ENCODE results near the gene AFF3.

Gene AFF3

DNA sequence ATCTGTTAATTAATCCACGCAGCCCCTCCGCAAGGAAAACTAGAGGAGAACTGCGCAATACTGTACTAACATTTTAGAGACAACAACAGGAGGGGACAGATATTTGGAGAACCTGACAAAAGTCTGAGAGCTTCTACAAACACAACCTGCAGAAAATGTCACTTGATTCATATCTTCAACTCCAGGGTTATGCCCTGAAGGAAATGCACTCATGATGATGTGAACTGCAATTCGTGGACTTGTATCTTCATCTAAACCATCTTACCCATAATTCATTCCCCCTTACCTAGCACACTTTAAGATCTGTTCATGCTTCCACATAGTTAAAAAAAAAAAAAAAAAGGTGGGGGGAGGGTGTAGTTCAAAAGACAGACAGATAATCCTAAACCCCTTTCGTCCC is 75.5 kb downstream of the AFF3 start:
- TF ChIP-seq TOX (CRISPR knock-in tag; IDR thresholded peaks at IDR 0.05; ENCODE audit: borderline replicate concordance) (no peak), ZNF8 (CRISPR knock-in tag; IDR thresholded peaks at IDR 0.05) (no peak), ESRRG (CRISPR knock-in tag; IDR thresholded peaks at IDR 0.05) (no peak)
- ATAC-seq, result no peak

GRCh38 chr2:100066246-100066645 is 76.1 kb downstream of the AFF3 start:
- TF ChIP-seq SNAI2 (CRISPR knock-in tag; IDR thresholded peaks at IDR 0.05) (no peak), RARB (CRISPR knock-in tag; IDR thresholded peaks at IDR 0.05) (no peak), ZC3H10 (CRISPR knock-in tag; IDR thresholded peaks at IDR 0.05) (no peak), ZNF70 (CRISPR knock-in tag; IDR thresholded peaks at IDR 0.05) (no peak), BACH2 (CRISPR knock-in tag; IDR thresholded peaks at IDR 0.05; ENCODE audit: borderline replicate concordance) (no peak), PPARA (CRISPR knock-in tag; IDR thresholded peaks at IDR 0.05; ENCODE audit: borderline replicate concordance) (no peak), ESRRG (CRISPR knock-in tag; IDR thresholded peaks at IDR 0.05) (no peak), GLIS3 (CRISPR knock-in tag; IDR thresholded peaks at IDR 0.05) (no peak)
- TF ChIP-seq, protein P1, sequence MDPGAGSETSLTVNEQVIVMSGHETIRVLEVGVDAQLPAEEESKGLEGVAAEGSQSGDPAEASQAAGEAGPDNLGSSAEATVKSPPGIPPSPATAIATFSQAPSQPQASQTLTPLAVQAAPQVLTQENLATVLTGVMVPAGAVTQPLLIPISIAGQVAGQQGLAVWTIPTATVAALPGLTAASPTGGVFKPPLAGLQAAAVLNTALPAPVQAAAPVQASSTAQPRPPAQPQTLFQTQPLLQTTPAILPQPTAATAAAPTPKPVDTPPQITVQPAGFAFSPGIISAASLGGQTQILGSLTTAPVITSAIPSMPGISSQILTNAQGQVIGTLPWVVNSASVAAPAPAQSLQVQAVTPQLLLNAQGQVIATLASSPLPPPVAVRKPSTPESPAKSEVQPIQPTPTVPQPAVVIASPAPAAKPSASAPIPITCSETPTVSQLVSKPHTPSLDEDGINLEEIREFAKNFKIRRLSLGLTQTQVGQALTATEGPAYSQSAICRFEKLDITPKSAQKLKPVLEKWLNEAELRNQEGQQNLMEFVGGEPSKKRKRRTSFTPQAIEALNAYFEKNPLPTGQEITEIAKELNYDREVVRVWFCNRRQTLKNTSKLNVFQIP (CRISPR knock-in tag; IDR thresholded peaks at IDR 0.05; ENCODE audit: borderline replicate concordance, low read depth), result no peak
- no peak for ATAC-seq

DNA sequence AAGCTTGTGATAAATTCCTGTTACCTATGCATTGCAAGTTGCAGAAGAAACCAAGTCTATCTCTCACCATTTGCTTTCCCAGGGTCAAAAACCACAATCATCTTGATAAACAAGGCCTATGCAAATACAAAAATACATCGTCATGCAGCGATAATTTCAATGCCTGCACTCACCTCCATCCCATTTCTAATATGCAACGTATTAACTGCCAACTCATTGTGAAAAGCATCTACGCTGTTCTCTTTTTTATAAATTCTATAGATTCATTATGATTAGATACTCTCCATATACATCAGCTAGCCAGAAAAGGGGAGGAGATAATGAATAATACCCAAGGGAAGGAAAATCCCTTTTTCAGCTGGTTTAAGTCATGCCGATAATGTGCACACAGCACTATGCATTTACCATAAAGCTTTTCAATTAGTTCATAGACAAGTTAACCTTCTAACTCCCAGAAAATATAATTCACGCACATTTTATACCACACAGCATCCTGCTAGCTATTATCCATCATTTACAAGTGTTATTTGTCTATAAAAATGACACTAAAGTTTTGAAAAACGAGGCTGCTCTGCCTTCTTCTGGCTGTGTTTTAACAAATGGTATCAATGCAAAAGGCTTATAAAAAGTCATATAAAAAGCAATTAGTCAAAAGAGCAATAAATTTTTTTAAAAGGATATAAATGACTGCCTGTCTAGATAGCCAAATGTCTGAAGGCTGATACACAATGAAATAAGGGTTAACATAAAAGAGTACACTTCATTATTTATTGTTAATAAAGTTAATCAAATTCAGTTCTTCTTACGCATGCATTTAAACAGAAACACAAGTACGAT is 77.6 kb downstream of the AFF3 start:
- no peak for ATAC-seq
- peak; percentile 87 for TF ChIP-seq TCF4 (CRISPR knock-in tag; IDR thresholded peaks at IDR 0.05; ENCODE audit: borderline replicate concordance)
- peak; percentile 52; the same call in 1 of the 2 replicates for TF ChIP-seq ISL1 (CRISPR knock-in tag; IDR thresholded peaks at IDR 0.05)
- TF ChIP-seq BACH2 (CRISPR knock-in tag; IDR thresholded peaks at IDR 0.05; ENCODE audit: borderline replicate concordance), result no peak

DNA sequence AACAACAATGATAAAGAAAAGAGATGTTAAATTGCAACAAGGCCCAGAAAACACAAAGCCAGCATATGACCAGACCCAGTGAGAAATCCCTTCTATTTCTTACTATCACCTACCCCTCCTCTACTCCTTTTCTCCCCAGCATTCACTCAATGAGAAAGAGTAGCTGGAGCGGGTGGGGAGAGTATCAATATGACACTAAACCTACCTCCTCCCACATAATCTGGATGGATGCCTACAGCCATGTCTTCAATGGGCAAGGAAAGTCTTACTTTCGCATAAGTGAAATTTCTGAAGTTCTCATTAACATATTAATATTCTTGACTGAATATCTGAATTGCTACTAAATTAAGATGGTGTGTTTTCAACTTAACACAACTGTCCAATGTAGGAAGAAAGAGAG is 78.2 kb downstream of the AFF3 start:
- no peak for ATAC-seq
- no peak for TF ChIP-seq TOX (CRISPR knock-in tag; IDR thresholded peaks at IDR 0.05; ENCODE audit: borderline replicate concordance)
- TF ChIP-seq ZNF565 (CRISPR knock-in tag; conservative IDR thresholded peaks at IDR 0.05; ENCODE audit: low read depth), result no peak
- no peak for TF ChIP-seq ZFP30 (CRISPR knock-in tag; IDR thresholded peaks at IDR 0.05)
- no peak for TF ChIP-seq CSRNP3 (CRISPR knock-in tag; IDR thresholded peaks at IDR 0.05)
- TF ChIP-seq PPARA (CRISPR knock-in tag; IDR thresholded peaks at IDR 0.05; ENCODE audit: borderline replicate concordance), result no peak
- no peak for TF ChIP-seq RARB (CRISPR knock-in tag; IDR thresholded peaks at IDR 0.05)
- no peak for TF ChIP-seq SNAI2 (CRISPR knock-in tag; IDR thresholded peaks at IDR 0.05)
- TF ChIP-seq ZNF8 (CRISPR knock-in tag; IDR thresholded peaks at IDR 0.05), result no peak
- no peak for TF ChIP-seq ZC3H10 (CRISPR knock-in tag; IDR thresholded peaks at IDR 0.05)
- no peak for TF ChIP-seq ZNF70 (CRISPR knock-in tag; IDR thresholded peaks at IDR 0.05)
- TF ChIP-seq ESRRG (CRISPR knock-in tag; IDR thresholded peaks at IDR 0.05), result no peak
- no peak for TF ChIP-seq TCF4 (CRISPR knock-in tag; IDR thresholded peaks at IDR 0.05; ENCODE audit: borderline replicate concordance)
- TF ChIP-seq CSDC2 (CRISPR knock-in tag; IDR thresholded peaks at IDR 0.05), result no peak
- TF ChIP-seq ZFP3 (CRISPR knock-in tag; IDR thresholded peaks at IDR 0.05), result no peak
- TF ChIP-seq BACH2 (CRISPR knock-in tag; IDR thresholded peaks at IDR 0.05; ENCODE audit: borderline replicate concordance), result no peak

DNA sequence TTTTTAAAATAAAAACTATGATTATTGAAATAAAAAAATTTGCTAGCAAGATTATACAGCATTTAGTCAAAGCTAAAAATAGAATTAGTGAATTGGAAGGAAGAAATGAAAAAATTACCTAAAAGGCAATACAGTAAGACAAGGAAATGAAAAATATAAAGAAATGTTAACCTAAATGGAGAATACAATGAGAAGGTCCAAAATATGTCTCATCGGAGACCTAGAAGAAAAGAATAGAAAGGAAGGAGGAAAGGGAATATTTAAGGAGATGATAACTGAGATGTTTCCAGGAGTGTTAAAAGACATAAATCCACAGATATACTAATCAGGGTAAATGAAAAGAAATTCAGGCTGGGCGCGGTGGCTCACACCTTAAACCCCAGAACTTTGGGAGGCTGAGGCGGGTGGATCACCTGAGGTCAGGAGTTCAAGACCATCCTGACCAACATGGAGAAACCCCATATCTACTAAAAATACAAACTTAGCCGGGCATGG is 78.9 kb downstream of the AFF3 start:
- no peak for ATAC-seq
- TF ChIP-seq CSDC2 (CRISPR knock-in tag; IDR thresholded peaks at IDR 0.05), result no peak
- no peak for TF ChIP-seq ZC3H10 (CRISPR knock-in tag; IDR thresholded peaks at IDR 0.05)
- no peak for TF ChIP-seq ZNF70 (CRISPR knock-in tag; IDR thresholded peaks at IDR 0.05)
- TF ChIP-seq ZNF565 (CRISPR knock-in tag; conservative IDR thresholded peaks at IDR 0.05; ENCODE audit: low read depth), result no peak
- no peak for TF ChIP-seq ESRRG (CRISPR knock-in tag; IDR thresholded peaks at IDR 0.05)
- no peak for TF ChIP-seq ZFP3 (CRISPR knock-in tag; IDR thresholded peaks at IDR 0.05)
- TF ChIP-seq, protein P2, sequence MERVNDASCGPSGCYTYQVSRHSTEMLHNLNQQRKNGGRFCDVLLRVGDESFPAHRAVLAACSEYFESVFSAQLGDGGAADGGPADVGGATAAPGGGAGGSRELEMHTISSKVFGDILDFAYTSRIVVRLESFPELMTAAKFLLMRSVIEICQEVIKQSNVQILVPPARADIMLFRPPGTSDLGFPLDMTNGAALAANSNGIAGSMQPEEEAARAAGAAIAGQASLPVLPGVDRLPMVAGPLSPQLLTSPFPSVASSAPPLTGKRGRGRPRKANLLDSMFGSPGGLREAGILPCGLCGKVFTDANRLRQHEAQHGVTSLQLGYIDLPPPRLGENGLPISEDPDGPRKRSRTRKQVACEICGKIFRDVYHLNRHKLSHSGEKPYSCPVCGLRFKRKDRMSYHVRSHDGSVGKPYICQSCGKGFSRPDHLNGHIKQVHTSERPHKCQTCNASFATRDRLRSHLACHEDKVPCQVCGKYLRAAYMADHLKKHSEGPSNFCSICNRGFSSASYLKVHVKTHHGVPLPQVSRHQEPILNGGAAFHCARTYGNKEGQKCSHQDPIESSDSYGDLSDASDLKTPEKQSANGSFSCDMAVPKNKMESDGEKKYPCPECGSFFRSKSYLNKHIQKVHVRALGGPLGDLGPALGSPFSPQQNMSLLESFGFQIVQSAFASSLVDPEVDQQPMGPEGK (CRISPR knock-in tag; IDR thresholded peaks at IDR 0.05; ENCODE audit: borderline replicate concordance), result no peak
- TF ChIP-seq, protein P1 (CRISPR knock-in tag; IDR thresholded peaks at IDR 0.05; ENCODE audit: borderline replicate concordance, low read depth), result no peak
- no peak for TF ChIP-seq PPARA (CRISPR knock-in tag; IDR thresholded peaks at IDR 0.05; ENCODE audit: borderline replicate concordance)
- no peak for TF ChIP-seq SNAI2 (CRISPR knock-in tag; IDR thresholded peaks at IDR 0.05)
- no peak for TF ChIP-seq CSRNP3 (CRISPR knock-in tag; IDR thresholded peaks at IDR 0.05)
- no peak for TF ChIP-seq ZNF8 (CRISPR knock-in tag; IDR thresholded peaks at IDR 0.05)
- no peak for TF ChIP-seq TCF4 (CRISPR knock-in tag; IDR thresholded peaks at IDR 0.05; ENCODE audit: borderline replicate concordance)
- no peak for TF ChIP-seq GLIS3 (CRISPR knock-in tag; IDR thresholded peaks at IDR 0.05)
- no peak for TF ChIP-seq CREB5 (CRISPR knock-in tag; IDR thresholded peaks at IDR 0.05; ENCODE audit: low read depth)
- TF ChIP-seq ISL1 (CRISPR knock-in tag; IDR thresholded peaks at IDR 0.05), result no peak
- TF ChIP-seq ZFP30 (CRISPR knock-in tag; IDR thresholded peaks at IDR 0.05), result no peak

All from SK-N-SH treated with all-trans-retinoic acid at 6 μM for 48 hours (cell line).